Skeletal muscle tissue (tissue), 4 donors: ENCODE results near the gene IL16. TPM values are rescaled to one million over a fixed set of nuclear protein-coding genes. Genes with fewer than 3 reads are reported as not detected.

Experiments used
- H3K27ac ChIP-seq: one replicate; pipeline ENCODE4 v1.7.0; 2013; ENCODE audit warnings: mild to moderate bottlenecking, low read depth, low read length, inconsistent platforms
- H3K27me3 ChIP-seq, 3 donors: one replicate each; pipeline ENCODE4 v1.7.0; 2013; ENCODE audit warnings: low read length in 3 of 3; ENCODE audit not compliant: control insufficient read depth in 3 of 3, insufficient read depth in 3 of 3
- H3K36me3 ChIP-seq, 3 donors: one replicate each; pipeline ENCODE4 v1.7.0; 2013; ENCODE audit warnings: low read length in 3 of 3; ENCODE audit not compliant: control insufficient read depth in 3 of 3, insufficient read depth in 3 of 3
- H3K4me1 ChIP-seq, 3 donors: one replicate each; pipeline ENCODE4 v1.7.0; 2013; ENCODE audit warnings: low read length in 3 of 3, mild to moderate bottlenecking in 3 of 3; ENCODE audit not compliant: control insufficient read depth in 3 of 3, insufficient read depth in 3 of 3
- H3K4me3 ChIP-seq, 3 donors: one replicate each; pipeline ENCODE4 v1.7.0; 2013; ENCODE audit warnings: low read length in 3 of 3
- H3K9ac ChIP-seq, 3 donors: one replicate each; pipeline ENCODE4 v1.7.0; 2013; ENCODE audit warnings: low read length in 3 of 3, mild to moderate bottlenecking in 3 of 3, moderate library complexity in 2 of 3, low read depth in 1 of 3
- H3K9me3 ChIP-seq, 3 donors: one replicate each; pipeline ENCODE4 v1.7.0; 2013; ENCODE audit warnings: low read length in 3 of 3; ENCODE audit not compliant: control insufficient read depth in 3 of 3
- total RNA-seq: library from RNA; depleted of rRNA; stranded (reverse); fragments of >200 nt; gene quantifications from one replicate; pipeline ENCODE4 v1.2.3, GENCODE V29; 2014
- donor health status: Osteomylitis.

Gene IL16
- total RNA-seq, 1 donor from 2014 or later = 4.7 TPM

GRCh38 chr15:81314378-81314777 lies 117.7 kb downstream of the IL16 start:
- no peak overlapping the region for H3K27ac ChIP-seq
- H3K36me3 ChIP-seq = peaks cover 5 to 27% (median 9%) of the 10 kb centered on the region in 3 donors
- no peaks in the 10 kb centered on the region for H3K9me3 ChIP-seq

GRCh38 chr15:81315452-81316175 lies 118.9 kb downstream of the IL16 start:
- H3K9me3 ChIP-seq = no peaks in the 10 kb centered on the region
- H3K4me1 ChIP-seq = peaks cover 7 to 20% (median 12%) of the 10 kb centered on the region in 3 donors
- H3K4me3 ChIP-seq = no peak overlapping the region
- peaks cover 5 to 27% (median 9%) of the 10 kb centered on the region in 3 donors for H3K36me3 ChIP-seq
- H3K27me3 ChIP-seq = no peaks in the 10 kb centered on the region
- H3K9ac ChIP-seq = no peak overlapping the region
- no peak overlapping the region for H3K27ac ChIP-seq

More at GRCh38 chr15:81314378-81314777, 117.7 kb downstream of the IL16 start:
- no peak overlapping the region for H3K9ac ChIP-seq
- no peaks in the 10 kb centered on the region for H3K27me3 ChIP-seq
- peaks cover 7 to 20% (median 12%) of the 10 kb centered on the region in 3 donors for H3K4me1 ChIP-seq
- no peak overlapping the region for H3K4me3 ChIP-seq

GRCh38 chr15:81316267-81316666 lies 119.6 kb downstream of the IL16 start:
- Histone ChIP-seq H3K4me3 (no peak overlapping the region), H3K36me3 (peaks cover 5 to 27% (median 9%) of the 10 kb centered on the region in 3 donors), H3K27me3 (no peaks in the 10 kb centered on the region), H3K27ac (no peak overlapping the region), H3K4me1 (peaks cover 7 to 19% (median 12%) of the 10 kb centered on the region in 3 donors), H3K9ac (no peak overlapping the region), H3K9me3 (no peaks in the 10 kb centered on the region)

- Histone ChIP-seq H3K4me1 (peaks cover 0 to 9% (median 8%) of the 10 kb centered on the region in 3 donors), H3K4me3 (no peak overlapping the region), H3K27me3 (no peaks in the 10 kb centered on the region), H3K9me3 (no peaks in the 10 kb centered on the region), H3K9ac (no peak overlapping the region), H3K27ac (no peak overlapping the region), H3K36me3 (peaks cover 5 to 23% (median 9%) of the 10 kb centered on the region in 3 donors)
Measured at GRCh38 chr15:81317642-81318017, 121.0 kb downstream of the IL16 start.

GRCh38 chr15:81321667-81322066 lies 125.0 kb downstream of the IL16 start:
- Histone ChIP-seq H3K9me3 (no peaks in the 10 kb centered on the region), H3K4me3 (no peak overlapping the region), H3K9ac (no peak overlapping the region)

GRCh38 chr15:81322676-81323253 lies 126.1 kb downstream of the IL16 start:
- Histone ChIP-seq H3K4me1 (peaks cover 0 to 14% (median 9%) of the 10 kb centered on the region in 3 donors), H3K4me3 (no peak overlapping the region), H3K27ac (no peak overlapping the region), H3K9me3 (no peaks in the 10 kb centered on the region), H3K27me3 (no peaks in the 10 kb centered on the region), H3K9ac (no peak overlapping the region), H3K36me3 (peaks cover 2 to 13% (median 5%) of the 10 kb centered on the region in 3 donors)

More at GRCh38 chr15:81321667-81322066, 125.0 kb downstream of the IL16 start:
- Histone ChIP-seq H3K27me3 (no peaks in the 10 kb centered on the region), H3K4me1 (peaks cover 0 to 14% (median 9%) of the 10 kb centered on the region in 3 donors), H3K27ac (no peak overlapping the region), H3K36me3 (peaks cover 4 to 19% (median 5%) of the 10 kb centered on the region in 3 donors)

GRCh38 chr15:81323559-81323943 lies 126.9 kb downstream of the IL16 start:
- Histone ChIP-seq H3K27me3 (no peaks in the 10 kb centered on the region), H3K9ac (peak overlapping the region; percentile 73 to 85 (median 83))

GRCh38 chr15:81323944-81324881 lies 127.5 kb downstream of the IL16 start, which contains the start of gene STARD5:
STARD5 (minus strand) TSS chr15:81324141; CDS start chr15:81324099, 42 bp downstream.
- no peak within 1 kb of the TSS for H3K27ac ChIP-seq
- H3K36me3 ChIP-seq = peaks cover 0 to 1% (median 0%) of the 10 kb centered on the region in 3 donors
- H3K4me3 ChIP-seq = peak within 1 kb of the TSS; percentile 84 to 85 (median 84)
- H3K4me1 ChIP-seq = peaks cover 0 to 14% (median 9%) of the 10 kb centered on the region in 3 donors
- no peaks in the 10 kb centered on the region for H3K9me3 ChIP-seq
- peak within 1 kb of the TSS; percentile 73 to 85 (median 83) for H3K9ac ChIP-seq
- no peaks in the 10 kb centered on the region for H3K27me3 ChIP-seq

More at GRCh38 chr15:81323559-81323943, 126.9 kb downstream of the IL16 start:
- Histone ChIP-seq H3K36me3 (peaks cover 0 to 6% (median 4%) of the 10 kb centered on the region in 3 donors), H3K27ac (no peak overlapping the region), H3K4me3 (peak overlapping the region; percentile 84 to 85 (median 84)), H3K4me1 (peaks cover 0 to 14% (median 9%) of the 10 kb centered on the region in 3 donors), H3K9me3 (no peaks in the 10 kb centered on the region)

- Histone ChIP-seq H3K9ac (no peak overlapping the region), H3K4me1 (peaks cover 0 to 14% (median 9%) of the 10 kb centered on the region in 3 donors), H3K9me3 (no peaks in the 10 kb centered on the region), H3K4me3 (no peak overlapping the region), H3K27ac (no peak overlapping the region), H3K27me3 (no peaks in the 10 kb centered on the region), H3K36me3 (no peaks in the 10 kb centered on the region)
Measured at GRCh38 chr15:81326466-81327212, 130.0 kb downstream of the IL16 start.
